Nephron (organoid): ENCODE measurements around the gene USF3.

ENCODE experiments used
- H3K27ac Mint-ChIP-seq, 3 experiments: 2 replicates each; pipeline ENCODE4 v1.8.0; 2020; ENCODE audit warnings: mixed read lengths in 3 of 3, mild to moderate bottlenecking in 2 of 3, moderate library complexity in 1 of 3
- H3K27me3 Mint-ChIP-seq: 2 replicates; pipeline ENCODE4 v1.8.0; 2021; ENCODE audit warnings: low read depth, mild to moderate bottlenecking, moderate library complexity, mixed read lengths
- H3K36me3 Mint-ChIP-seq: 2 replicates; pipeline ENCODE4 v1.8.0; 2020; ENCODE audit warnings: low read depth, mixed read lengths
- H3K4me1 Mint-ChIP-seq: 2 replicates; pipeline ENCODE4 v1.8.0; 2020; ENCODE audit warnings: mixed read lengths
- H3K4me3 Mint-ChIP-seq, 3 experiments: 2 replicates each; pipeline ENCODE4 v1.8.0; 2020; ENCODE audit warnings: mild to moderate bottlenecking in 3 of 3, mixed read lengths in 3 of 3, moderate library complexity in 2 of 3
- H3K9me3 Mint-ChIP-seq: 2 replicates; pipeline ENCODE4 v1.8.0; 2020; ENCODE audit warnings: mixed read lengths
- TF ChIP-seq, protein P1 (sequence below), 3 experiments: fragments of 200-600 bp; sonication (generic); IDR thresholded peaks; one replicate each; pipeline ENCODE4 v1.5.0; 2021; ENCODE audit warnings: antibody characterized with exemption in 3 of 3; ENCODE audit not compliant: unreplicated experiment in 3 of 3

The USF3 gene, protein sequence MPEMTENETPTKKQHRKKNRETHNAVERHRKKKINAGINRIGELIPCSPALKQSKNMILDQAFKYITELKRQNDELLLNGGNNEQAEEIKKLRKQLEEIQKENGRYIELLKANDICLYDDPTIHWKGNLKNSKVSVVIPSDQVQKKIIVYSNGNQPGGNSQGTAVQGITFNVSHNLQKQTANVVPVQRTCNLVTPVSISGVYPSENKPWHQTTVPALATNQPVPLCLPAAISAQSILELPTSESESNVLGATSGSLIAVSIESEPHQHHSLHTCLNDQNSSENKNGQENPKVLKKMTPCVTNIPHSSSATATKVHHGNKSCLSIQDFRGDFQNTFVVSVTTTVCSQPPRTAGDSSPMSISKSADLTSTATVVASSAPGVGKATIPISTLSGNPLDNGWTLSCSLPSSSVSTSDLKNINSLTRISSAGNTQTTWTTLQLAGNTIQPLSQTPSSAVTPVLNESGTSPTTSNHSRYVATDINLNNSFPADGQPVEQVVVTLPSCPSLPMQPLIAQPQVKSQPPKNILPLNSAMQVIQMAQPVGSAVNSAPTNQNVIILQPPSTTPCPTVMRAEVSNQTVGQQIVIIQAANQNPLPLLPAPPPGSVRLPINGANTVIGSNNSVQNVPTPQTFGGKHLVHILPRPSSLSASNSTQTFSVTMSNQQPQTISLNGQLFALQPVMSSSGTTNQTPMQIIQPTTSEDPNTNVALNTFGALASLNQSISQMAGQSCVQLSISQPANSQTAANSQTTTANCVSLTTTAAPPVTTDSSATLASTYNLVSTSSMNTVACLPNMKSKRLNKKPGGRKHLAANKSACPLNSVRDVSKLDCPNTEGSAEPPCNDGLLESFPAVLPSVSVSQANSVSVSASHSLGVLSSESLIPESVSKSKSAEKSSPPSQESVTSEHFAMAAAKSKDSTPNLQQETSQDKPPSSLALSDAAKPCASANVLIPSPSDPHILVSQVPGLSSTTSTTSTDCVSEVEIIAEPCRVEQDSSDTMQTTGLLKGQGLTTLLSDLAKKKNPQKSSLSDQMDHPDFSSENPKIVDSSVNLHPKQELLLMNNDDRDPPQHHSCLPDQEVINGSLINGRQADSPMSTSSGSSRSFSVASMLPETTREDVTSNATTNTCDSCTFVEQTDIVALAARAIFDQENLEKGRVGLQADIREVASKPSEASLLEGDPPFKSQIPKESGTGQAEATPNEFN (N-terminal part only)

GRCh38 chr3:113695786-113696645, at the start of gene USF3:
Gene USF3 (minus strand): TSS chr3:113696642. CDS start chr3:113674878, 21,764 bp downstream.
- H3K4me1 Mint-ChIP-seq = peaks cover 18% of the 10 kb centered on the region
- H3K36me3 Mint-ChIP-seq = peaks cover 7% of the 10 kb centered on the region
- peak within 1 kb of the TSS; percentile 94 to 98 (median 96) for H3K27ac Mint-ChIP-seq
- H3K9me3 Mint-ChIP-seq = no peaks in the 10 kb centered on the region
- peak within 1 kb of the TSS; percentile 98 to 100 (median 99) for H3K4me3 Mint-ChIP-seq
- TF ChIP-seq, protein P1, sequence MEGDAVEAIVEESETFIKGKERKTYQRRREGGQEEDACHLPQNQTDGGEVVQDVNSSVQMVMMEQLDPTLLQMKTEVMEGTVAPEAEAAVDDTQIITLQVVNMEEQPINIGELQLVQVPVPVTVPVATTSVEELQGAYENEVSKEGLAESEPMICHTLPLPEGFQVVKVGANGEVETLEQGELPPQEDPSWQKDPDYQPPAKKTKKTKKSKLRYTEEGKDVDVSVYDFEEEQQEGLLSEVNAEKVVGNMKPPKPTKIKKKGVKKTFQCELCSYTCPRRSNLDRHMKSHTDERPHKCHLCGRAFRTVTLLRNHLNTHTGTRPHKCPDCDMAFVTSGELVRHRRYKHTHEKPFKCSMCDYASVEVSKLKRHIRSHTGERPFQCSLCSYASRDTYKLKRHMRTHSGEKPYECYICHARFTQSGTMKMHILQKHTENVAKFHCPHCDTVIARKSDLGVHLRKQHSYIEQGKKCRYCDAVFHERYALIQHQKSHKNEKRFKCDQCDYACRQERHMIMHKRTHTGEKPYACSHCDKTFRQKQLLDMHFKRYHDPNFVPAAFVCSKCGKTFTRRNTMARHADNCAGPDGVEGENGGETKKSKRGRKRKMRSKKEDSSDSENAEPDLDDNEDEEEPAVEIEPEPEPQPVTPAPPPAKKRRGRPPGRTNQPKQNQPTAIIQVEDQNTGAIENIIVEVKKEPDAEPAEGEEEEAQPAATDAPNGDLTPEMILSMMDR (IDR thresholded peaks at IDR 0.05; ENCODE audit: unreplicated experiment in 3 of 3) = no peak
- H3K27me3 Mint-ChIP-seq = no peaks in the 10 kb centered on the region

GRCh38 chr3:113745756-113746547, 49.5 kb upstream of the USF3 start, which contains the start of gene NAA50:
Gene NAA50 (minus strand): TSS chr3:113746249. CDS start chr3:113745949, 300 bp downstream.
- Mint-ChIP-seq H3K36me3 (peaks cover 5% of the 10 kb centered on the region), H3K4me1 (peaks cover 51% of the 10 kb centered on the region), H3K27ac (peak within 1 kb of the TSS; percentile 100), H3K4me3 (peak within 1 kb of the TSS; percentile 96 to 100 (median 96)), H3K27me3 (no peaks in the 10 kb centered on the region), H3K9me3 (no peaks in the 10 kb centered on the region)
- TF ChIP-seq, protein P1 (IDR thresholded peaks at IDR 0.05; ENCODE audit: unreplicated experiment in 3 of 3) = peak in 2 of 3 experiments; percentile 8 to 44

GRCh38 chr3:113744941-113745755, 48.7 kb upstream of the USF3 start:
- Mint-ChIP-seq H3K4me1 (peaks cover 53% of the 10 kb centered on the region), H3K36me3 (peaks cover 7% of the 10 kb centered on the region), H3K4me3 (peak overlapping the region; percentile 96 to 100 (median 96)), H3K9me3 (no peaks in the 10 kb centered on the region), H3K27ac (peak overlapping the region; percentile 100), H3K27me3 (no peaks in the 10 kb centered on the region)
- TF ChIP-seq, protein P1 (IDR thresholded peaks at IDR 0.05; ENCODE audit: unreplicated experiment in 3 of 3) = peak; percentile 26 to 60 (median 46)

GRCh38 chr3:113743006-113743630, 46.7 kb upstream of the USF3 start:
- Mint-ChIP-seq H3K9me3 (no peaks in the 10 kb centered on the region), H3K4me3 (peak overlapping the region; percentile 96 to 100 (median 96)), H3K27me3 (no peaks in the 10 kb centered on the region), H3K36me3 (peaks cover 7% of the 10 kb centered on the region), H3K27ac (peak overlapping the region in 2 of 3 experiments; percentile 77 to 100), H3K4me1 (peaks cover 41% of the 10 kb centered on the region)
- TF ChIP-seq, protein P1 (IDR thresholded peaks at IDR 0.05; ENCODE audit: unreplicated experiment in 3 of 3) = no peak
